DMS153 (cell line): ENCODE results near the gene NLGN4X.
A peak's percentile ranks its signal among the peaks of the same experiment; 100 is the strongest.

Experiments
- DNase-seq: peaks from one replicate; lab custom pipeline; 2025; lab: John Stamatoyannopoulos, UW

The NLGN4X gene

DNA sequence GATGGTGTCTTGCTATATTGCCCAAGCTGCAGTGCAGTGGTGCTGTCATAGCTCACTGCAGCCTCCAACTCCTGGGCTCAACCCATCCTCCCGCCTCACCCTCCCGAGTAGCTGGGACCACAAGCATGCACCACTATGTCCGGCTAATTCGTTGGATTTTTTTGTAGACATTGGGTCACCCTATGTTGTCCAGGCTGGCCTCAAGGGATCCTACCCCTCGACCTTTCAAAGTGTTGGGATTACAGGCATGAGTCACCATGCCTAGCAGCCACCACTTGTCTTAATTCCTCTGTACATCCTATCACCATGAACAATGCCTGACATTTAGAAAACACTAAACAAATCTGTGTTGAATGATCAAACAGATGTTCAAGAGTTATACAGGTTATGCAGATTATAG is 76.7 kb downstream of the NLGN4X start:
- no peak for DNase-seq

DNA sequence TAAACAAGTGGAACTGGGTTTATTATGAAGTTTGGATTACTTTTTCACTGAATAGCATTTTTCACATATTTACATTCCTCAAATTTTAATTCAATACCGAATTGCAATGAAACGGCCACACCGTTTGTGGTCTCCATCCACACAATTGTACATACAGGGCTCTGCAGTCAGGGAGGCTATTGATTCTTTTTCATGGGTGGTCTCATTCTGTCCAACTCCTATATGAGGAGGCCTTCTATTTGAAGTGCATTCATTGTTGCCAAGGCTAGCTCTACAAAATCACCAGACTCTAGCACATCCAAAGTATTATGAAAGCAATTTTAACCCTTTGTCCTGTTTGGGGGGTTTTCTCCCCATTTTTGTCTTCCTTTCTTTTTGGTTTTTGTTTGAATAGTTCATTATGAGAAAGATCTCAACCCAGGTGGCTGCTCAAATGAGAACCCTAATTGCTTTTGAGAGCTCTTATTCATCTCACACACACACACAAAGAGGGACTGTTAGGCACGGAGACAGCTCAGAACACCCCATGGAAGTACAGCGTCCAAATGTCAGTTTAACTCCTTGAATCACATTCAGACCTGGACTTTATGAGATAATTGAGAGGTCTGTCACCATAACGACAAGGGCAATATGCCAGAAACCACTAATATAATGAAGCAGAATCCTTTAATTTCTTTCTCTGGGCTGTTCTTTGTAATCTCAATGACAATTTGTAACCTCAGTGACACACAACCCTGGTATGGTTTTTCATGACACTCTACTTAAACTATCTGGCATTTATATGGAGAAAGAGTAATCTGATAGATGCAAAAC is 79.4 kb downstream of the NLGN4X start:
- peak; percentile 87 for DNase-seq

DNA sequence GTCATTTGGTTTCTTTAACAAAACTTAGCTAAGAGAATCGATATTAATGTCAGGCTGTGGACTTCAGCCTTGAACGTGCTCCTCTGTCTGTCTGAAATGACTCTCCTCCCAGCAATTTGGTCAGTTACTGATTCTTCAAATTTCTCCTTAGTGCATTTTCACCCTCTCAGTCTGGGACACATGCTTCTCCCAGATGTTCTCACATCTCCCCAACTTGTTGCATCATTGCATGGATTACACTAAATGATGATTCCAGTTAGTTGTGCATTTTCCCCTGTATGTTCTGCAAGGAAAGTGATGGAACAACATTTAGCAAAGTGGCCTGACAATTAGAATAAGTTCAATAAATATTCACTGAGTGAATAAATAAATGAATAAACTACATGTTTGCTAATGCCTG is 94.4 kb downstream of the NLGN4X start:
- no peak for DNase-seq

DNA sequence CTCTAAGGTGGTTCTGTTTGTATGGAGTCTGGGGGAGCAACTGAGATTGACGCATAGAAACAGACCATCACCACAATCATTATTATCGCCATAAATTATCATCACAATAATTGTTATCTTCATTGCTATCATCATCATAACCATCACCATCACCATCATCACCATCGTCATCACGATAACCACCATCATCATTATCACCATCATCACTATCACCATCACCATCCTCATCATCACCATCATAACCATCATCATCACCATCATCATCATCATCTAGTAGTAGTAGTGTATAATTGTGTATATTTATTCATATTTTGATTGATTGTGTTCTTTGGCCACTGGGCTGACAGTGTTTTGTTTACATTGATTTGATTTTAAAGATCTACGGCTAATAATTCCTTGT is 95.7 kb downstream of the NLGN4X start:
- DNase-seq, result no peak

DNA sequence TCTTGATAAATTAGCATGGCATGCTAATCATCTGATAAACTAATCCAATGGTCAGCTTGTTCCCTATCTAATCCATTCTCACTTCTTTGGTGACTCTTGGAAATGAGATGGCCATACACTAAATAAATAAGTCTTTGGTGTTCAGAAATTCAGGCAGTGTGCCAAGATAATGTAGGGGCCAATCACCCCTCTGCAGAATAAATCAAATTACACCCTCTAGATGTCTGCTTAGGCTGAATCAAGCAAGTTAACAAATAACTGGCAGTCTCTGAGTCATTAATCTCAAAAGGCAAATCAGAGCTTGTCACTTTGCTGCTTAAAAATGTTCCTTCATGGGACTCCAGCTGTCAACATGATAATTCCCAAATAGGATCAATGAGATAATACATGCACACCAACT is 97.4 kb downstream of the NLGN4X start:
- no peak for DNase-seq

DNA sequence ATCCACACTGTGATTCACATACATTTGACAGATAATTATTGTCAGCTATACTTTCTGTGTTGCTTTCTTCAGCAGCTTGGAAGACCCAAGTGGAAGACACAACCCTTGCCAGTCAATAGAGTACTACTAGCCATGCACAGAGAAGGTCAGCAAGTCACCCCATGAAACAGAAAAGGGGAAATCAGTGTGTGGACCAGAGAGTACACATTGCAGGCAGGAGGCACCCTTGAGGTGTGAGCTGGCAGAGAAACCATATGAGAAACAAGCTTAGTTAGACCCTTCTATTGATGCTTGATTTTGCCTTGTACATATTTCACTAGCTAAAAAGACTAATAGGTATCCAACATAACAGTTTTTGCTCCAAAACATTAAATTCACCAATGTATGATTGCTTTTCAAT is 99.5 kb downstream of the NLGN4X start:
- no peak for DNase-seq

DNA sequence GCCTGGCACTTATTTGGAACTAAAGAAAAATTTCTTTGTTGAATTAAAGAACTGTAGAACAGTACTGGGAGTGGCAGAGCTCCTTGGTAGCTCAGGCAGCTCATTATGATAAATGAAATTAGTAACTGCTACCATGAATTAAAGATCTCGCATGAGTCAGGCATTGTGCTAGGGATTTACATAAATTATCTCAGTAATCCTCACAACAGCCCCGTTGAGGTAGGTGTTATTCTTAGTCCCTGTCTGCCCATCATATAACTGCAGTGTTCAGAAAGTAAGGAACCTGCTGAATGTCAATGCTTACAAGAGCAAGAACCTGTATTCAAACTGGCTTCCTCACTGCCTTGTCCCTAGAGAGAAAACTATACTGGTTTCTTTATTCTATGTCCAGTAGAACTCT is 108.3 kb downstream of the NLGN4X start:
- DNase-seq, result no peak

DNA sequence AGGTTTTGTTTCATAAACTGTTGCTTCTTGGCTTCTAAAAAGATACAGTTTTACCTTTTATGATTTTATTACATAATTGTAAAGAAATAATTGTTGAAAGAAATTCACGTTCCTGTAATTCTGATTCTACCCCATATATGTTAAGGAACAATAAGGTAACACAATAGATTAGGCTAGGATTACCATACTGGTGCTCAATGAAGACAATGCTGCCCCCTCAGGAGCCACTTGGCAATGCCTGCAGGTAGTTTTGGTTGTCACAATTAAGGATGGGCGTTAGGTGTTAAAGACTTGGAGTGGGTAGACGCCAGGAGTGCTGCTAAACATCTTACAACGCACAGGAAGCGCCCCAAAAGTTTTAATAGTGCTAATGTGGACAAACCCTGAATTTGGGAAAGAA is 133.2 kb downstream of the NLGN4X start:
- DNase-seq, result no peak

DNA sequence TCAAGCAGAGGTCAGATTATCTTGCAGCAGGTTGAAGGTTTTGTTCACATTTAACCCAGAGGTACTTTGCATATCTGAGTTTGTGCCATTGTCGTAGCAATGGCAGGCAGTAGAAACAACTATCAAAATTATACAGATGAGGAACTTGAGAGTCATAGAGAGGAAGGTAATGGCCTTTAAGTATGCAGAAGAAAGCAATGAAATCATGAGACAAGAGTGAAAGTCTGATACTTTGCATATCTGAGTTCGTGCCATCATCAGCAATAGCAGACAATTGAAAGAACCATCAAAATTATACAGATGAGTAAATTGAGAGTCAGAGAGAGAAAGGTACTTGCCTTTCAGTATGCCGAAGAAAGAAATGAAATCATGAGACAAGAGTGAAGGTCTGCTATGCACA is 154.1 kb downstream of the NLGN4X start:
- DNase-seq, result no peak

DNA sequence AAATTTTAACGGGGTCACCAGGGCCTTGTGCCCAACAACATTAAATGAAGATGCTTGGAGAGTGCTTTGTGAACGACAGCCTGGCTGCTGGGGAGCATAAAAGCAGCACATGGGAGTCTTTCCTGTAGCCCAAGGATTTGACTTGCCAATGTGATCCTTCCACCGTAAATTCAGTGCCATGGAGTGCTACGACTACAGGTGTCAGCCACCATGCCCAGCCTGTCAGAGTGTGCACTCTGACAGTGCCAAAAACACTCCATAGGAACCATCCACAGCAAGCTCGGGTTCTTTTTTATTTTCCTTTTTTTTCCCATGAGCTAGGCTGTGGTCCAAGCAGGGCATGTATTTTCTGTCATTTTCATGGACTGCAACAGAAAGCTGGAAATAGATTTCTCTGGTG is 156.9 kb downstream of the NLGN4X start:
- DNase-seq, result no peak

DNA sequence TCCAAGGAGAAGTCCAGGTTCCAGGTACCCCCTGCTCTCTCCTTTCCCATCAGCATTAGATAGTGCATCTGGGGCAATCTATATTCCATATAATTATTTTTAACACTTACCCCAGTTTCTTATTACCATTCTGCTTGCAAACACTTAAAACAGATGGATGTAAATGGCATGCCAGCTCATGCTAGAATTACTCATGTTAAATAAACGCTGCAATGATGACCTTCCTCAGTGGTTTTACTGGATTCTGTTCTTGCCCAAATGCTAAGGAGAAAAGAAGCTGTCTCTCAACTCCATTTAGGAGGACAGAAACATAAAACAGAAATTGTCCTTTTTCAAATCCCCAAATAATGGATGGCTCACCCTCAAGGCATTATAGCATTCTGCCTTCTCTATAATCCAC is 161.1 kb downstream of the NLGN4X start:
- no peak for DNase-seq

DNA sequence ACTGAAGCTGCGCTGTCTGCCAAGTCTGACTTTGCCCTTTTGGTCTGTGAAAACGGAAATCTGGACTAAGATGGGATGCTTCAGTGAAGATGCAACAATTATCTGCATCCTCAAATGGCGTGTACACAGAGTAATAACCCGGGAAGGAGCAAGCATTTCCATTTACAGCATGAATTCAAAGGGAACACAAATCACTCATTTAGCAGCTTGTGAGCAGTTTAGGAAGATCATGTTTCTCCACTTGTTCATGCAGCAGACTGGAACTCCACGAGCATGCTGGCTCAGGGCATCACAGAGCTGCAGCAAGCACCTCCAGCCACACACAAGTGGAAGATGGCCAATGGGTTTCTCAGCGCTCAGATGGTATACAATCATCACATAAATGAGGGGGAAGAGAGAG is 175.5 kb downstream of the NLGN4X start:
- peak; percentile 2 for DNase-seq

DNA sequence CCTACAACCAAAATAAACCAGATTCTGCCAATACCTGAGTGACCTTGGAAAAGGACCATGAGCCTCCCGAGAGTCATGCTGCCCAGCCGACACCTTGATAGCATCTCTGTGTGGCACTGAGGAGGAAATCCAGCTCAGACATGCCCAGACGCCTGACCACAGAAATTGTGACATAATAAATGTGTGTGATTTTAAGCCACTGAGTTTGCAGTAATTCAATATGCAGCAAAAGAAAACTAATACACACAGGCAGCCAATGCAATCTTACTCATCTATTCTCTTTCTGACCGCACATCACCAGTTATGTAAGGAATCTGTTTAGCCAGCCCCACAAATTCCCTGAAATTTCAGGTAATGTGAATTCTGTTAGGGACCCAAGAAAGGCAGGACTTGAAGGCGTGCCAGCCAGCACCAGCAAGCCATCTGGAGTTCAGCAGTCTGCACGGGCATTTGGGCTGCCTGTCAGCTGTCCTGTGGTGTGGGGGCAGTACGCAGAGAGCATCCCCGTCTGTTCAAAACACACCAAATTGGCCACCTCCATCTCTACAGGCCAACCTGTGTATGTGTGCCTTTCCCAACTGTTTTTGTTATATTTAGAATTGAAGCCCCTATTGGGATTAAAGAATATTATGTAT is 176.4 kb downstream of the NLGN4X start:
- DNase-seq, result no peak

DNA sequence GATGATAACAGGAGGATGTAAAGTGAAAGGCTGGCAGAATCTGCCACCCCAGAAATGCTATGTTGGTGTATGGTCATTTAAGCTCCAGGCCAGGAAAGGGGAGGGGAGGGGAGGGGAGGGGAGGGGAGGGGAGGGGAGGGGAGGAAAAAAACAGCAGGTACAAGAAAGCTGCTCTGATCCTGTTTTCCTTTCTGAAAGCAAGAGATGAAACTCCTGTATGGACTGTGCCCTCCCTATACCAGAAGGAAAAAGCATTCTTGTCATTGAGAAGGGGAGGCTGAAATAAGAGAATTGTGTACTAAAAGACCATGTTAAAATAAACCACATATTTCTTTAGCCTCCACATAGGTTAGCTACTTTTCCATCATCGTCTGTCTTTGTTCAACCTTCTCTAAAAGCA is 179.5 kb downstream of the NLGN4X start:
- no peak for DNase-seq

DNA sequence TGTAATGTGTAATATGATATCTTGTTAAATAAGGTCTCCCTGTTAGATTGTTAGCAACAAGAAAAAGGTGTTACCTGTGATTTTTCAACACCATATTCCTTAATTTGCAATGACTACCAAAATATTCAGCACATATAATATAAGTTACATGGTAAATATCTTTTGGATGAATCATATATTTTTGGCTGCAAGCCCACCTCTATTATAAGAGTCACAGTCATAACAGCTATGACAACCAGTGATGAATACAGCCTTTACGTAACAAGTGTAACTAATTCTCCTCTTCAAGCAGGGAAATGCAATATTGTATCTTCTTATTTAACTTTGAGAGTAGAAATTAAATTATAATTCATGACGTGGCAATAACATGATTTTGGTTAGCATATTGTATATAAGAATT is 187.0 kb downstream of the NLGN4X start:
- DNase-seq, result no peak

DNA sequence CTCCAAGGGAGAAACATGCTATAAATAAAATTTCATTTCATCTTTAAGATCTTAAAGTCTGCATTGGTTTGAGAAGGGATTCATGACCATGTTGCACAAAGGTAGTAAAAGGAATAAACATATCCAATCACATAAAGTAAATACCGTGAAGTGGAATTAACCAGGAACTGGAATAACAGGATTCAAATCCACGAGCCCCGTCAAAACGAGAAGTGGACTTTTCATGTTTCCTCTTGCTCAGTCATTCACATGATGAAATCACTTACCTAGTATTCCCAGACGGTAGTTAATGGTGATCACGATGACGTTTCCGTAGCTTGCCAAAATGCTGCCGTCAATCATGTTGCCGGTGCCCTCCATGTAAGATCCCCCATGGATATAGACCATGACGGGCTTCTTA is 199.7 kb downstream of the NLGN4X start:
- no peak for DNase-seq

DNA sequence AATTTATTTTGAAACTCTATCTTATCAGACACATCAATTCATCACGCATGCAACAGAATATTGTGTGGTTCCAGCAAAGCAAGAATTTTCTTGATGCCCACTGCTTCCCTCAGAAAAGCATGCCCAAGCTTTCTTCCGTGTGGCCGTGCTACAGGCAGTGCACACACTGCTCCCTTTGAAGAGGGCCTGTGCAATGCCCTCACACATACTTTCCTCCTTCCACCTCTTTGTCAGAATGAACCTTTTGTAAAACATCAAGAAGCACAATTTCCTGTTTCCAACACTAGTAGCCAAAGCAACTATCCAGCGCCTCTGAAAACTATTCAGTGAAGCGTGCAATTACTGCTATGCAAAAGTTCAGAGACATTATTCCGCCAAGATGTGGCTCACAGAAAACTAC is 201.7 kb downstream of the NLGN4X start:
- DNase-seq, result no peak

DNA sequence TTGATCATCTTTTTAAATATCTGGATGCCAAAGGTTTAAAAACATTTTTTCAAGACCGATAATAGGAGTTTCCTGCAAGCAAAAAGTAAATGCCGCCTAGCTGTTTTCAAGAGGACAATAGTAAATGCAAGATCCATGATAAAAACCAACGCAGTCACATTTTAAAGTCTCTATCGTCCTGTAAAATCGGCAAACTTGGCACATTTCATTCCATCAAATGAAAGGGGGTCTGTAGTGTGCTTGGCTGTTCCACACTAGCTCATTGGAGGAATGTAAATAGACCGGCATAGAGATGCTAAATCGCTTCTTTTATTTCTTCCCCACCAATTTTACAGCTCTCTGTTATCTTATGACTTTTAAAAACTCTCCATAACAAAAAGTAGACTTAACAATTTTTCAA is 202.2 kb downstream of the NLGN4X start:
- no peak for DNase-seq

DNA sequence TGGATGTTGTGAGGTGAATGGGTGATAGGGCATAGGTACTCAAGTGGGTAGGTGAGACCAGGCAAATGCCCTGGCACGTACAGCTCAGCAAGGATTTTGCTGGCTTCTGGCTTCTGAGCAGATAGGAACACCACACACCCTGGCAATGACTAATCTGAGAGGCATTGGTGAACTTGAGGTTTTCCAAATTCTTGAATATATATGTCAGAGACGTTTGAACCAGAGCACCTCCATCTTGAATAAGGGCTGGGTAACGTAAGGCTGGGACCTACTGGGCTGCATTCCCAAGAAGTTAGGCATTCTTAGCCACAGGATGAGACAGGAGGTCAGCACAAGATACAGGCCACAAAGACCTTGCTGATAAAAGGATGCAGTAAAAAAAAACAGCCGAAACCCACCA is 204.5 kb downstream of the NLGN4X start:
- DNase-seq, result no peak

DNA sequence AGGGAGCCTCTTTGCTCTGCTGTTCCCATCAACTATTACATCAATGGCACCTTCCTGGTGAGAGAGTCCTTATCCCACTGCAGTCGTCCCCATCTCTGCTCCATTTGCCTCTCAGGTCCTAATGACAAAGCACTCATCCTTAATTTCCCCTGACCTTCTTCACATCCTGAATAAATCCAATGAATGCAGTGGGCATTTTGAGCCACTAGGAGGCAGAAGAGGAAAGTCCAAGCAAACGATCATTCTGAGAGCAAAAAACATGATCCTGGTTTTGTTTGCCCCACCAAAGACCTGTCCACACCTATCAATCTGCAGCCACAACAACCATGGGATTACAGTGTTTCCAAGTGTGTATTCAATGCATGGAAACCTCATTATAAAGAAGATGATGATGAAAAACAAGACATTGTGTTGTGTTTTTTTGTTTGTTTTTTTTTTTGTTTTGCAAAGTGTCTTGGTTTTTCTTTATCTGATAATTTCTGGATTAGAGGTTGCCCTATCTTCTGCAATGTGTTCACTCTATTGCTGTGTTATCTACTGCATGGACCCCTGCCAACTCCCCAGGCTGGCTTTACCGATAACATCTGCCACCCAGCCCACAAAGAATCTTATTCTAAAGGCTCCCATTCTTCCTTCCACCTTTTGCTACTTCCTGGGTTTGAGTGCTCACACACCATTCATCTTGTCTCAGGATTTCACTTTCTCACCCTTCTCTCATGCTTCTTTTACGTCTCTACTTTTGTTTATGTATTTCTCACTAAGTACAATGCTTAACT is 207.2 kb downstream of the NLGN4X start:
- DNase-seq, result peak; percentile 18

DNA sequence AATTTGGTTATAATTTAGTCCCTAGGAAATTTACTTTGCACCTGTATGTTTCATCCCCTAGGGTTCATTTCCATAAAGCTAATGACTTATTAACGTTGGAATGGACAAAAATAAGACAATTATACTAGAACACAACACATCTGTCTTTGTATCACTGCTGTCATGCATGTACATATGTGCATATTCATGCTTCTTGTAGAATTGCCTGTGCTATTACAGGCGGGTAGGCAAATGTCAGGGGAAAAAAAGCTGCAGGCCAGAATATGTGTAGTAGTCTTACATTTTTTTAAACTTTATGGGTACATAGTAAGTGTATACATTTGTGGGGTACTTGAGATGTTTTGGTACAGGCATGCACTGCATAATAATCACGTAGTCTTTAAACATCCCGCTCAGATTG is 209.6 kb downstream of the NLGN4X start:
- no peak for DNase-seq

DNA sequence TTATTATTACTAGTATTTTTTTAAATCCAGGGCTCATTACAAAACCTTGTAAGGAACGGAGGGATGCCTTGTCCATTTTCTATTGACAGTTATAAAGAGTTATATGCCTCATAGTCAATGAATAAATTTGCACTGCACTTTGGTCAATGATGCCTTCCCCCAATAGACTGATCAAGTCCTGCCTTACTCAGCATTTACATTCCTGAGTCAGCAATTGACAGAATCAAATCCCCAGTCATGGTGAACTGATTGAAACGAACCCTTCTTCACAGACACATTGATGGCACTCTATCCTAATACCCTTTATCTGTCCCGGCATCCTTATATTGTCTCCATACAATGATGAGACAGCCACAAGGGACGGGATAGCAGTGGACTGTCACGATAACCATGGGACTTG is 213.2 kb downstream of the NLGN4X start:
- DNase-seq, result no peak

DNA sequence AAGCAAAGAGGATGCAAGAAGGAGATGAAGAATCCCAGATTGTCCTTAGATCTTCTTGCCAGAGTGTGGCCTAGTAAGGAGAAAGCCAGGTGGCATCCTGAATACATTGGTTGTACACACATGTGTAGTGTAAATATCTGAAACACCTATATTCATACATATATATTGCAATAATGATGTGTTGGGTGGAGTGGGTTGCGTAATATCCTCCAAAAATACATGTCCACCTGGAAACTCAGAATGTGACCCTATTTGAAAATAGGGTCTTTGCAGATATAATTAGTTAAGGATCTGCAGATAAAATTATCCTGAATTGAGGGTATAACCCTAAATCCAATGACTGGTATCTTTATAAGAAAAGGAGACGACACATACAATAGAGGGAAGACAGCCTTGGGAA is 216.3 kb downstream of the NLGN4X start:
- DNase-seq, result no peak
